Adrenal gland (tissue), 5 donors: ENCODE results near the gene RNF169.

Experiments used
- POLR2A ChIP-seq, 2 donors: fragments of 450-650 bp; IDR thresholded peaks; one replicate each; pipeline ENCODE4 v1.6.1; 2017; ENCODE audit warnings: antibody characterized with exemption in 2 of 2, mild to moderate bottlenecking in 2 of 2, moderate library complexity in 1 of 2
- TF ChIP-seq, protein P1 (sequence below), 6 experiments: fragments of 450-650 bp in 4 of 6; fragments of 200-600 bp in 2 of 6; sonication (generic) in 1 of 6; IDR thresholded peaks; 1 replicate in 5 of 6; 2 replicates in 1 of 6; pipeline versions ENCODE4 v1.5.1 to v1.8.0; 2016 to 2021; ENCODE audit warnings: antibody characterized with exemption in 6 of 6, mild to moderate bottlenecking in 2 of 6, moderate library complexity in 1 of 6
- donor health status: DM: no; HTN: no; CAD: no.

GRCh38 chr11:74725701-74726100 is 22.9 kb upstream of the RNF169 start:
- TF ChIP-seq, protein P1, sequence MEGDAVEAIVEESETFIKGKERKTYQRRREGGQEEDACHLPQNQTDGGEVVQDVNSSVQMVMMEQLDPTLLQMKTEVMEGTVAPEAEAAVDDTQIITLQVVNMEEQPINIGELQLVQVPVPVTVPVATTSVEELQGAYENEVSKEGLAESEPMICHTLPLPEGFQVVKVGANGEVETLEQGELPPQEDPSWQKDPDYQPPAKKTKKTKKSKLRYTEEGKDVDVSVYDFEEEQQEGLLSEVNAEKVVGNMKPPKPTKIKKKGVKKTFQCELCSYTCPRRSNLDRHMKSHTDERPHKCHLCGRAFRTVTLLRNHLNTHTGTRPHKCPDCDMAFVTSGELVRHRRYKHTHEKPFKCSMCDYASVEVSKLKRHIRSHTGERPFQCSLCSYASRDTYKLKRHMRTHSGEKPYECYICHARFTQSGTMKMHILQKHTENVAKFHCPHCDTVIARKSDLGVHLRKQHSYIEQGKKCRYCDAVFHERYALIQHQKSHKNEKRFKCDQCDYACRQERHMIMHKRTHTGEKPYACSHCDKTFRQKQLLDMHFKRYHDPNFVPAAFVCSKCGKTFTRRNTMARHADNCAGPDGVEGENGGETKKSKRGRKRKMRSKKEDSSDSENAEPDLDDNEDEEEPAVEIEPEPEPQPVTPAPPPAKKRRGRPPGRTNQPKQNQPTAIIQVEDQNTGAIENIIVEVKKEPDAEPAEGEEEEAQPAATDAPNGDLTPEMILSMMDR (IDR thresholded peaks at IDR 0.05), result no peak
- TF ChIP-seq POLR2A (IDR thresholded peaks at IDR 0.05), result no peak
